ENCODE data around the gene F5. TPM values are rescaled to one million over a fixed set of nuclear protein-coding genes. Genes with fewer than 3 reads are reported as not detected.

F5 gene
- total and polyA plus RNA-seq, 2 experiments from 2014 or later = 0.16 TPM; not detected in 1

DNA sequence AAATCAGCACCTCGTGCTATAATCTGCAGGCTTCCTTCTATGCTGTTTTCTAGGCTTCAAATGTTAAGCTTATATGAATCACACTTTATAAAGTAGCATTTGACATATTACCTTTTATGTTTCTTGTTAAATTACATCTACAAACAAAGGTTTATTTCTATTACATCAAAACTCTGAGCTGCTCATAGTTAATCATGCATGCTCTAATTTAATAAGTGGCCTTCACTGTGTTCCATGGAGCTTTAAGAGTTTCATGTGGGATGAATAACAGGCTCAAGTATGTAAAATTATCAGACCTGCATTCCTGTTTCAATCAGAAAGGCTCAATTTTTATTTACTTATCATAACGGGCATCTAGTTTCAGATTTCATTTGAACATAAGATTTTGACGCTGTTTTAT is 113.5 kb downstream of the F5 start:
- no peak for DNase-seq (ENCODE audit: low spot score)
- no peak for ATAC-seq

More for the DNA sequence above, 113.5 kb downstream of the F5 start:
- H3K36me3 ChIP-seq (ENCODE audit: insufficient read depth) = peaks cover 9% of the 10 kb centered on the region
- Mint-ChIP-seq H3K4me1 (no peaks in the 10 kb centered on the region), H3K27ac (no peak overlapping the region), H3K4me3 (no peak overlapping the region), H3K9me3 (no peaks in the 10 kb centered on the region), H3K27me3 (ENCODE audit: insufficient read depth, low read depth, poor library complexity) (no peaks in the 10 kb centered on the region), H3K36me3 (ENCODE audit: low read depth) (peaks cover 16% of the 10 kb centered on the region)
- H3K27ac ChIP-seq (ENCODE audit: low read depth) = no peak overlapping the region
- H3F3A ChIP-seq (replicated peaks; ENCODE audit: low read depth) = no peaks in the 10 kb centered on the region
- H3K4me2 ChIP-seq = no peak overlapping the region
- no peak overlapping the region for H2AFZ ChIP-seq
- no peak overlapping the region for H3K4me3 ChIP-seq
- H3K9me2 ChIP-seq (ENCODE audit: insufficient read depth) = no peaks in the 10 kb centered on the region
- peaks cover 20% of the 10 kb centered on the region for H3K79me2 ChIP-seq (replicated peaks; ENCODE audit: insufficient read depth)
- H4K20me1 ChIP-seq (replicated peaks; ENCODE audit: insufficient read depth) = peaks cover 7% of the 10 kb centered on the region; the same call in 1 of the 2 replicates
- no peaks in the 10 kb centered on the region for H3K27me3 ChIP-seq (ENCODE audit: insufficient read depth)
- TF ChIP-seq EZH2phosphoT487 (IDR thresholded peaks at IDR 0.05; ENCODE audit: unreplicated experiment) = no peak
- TF ChIP-seq, protein P1, sequence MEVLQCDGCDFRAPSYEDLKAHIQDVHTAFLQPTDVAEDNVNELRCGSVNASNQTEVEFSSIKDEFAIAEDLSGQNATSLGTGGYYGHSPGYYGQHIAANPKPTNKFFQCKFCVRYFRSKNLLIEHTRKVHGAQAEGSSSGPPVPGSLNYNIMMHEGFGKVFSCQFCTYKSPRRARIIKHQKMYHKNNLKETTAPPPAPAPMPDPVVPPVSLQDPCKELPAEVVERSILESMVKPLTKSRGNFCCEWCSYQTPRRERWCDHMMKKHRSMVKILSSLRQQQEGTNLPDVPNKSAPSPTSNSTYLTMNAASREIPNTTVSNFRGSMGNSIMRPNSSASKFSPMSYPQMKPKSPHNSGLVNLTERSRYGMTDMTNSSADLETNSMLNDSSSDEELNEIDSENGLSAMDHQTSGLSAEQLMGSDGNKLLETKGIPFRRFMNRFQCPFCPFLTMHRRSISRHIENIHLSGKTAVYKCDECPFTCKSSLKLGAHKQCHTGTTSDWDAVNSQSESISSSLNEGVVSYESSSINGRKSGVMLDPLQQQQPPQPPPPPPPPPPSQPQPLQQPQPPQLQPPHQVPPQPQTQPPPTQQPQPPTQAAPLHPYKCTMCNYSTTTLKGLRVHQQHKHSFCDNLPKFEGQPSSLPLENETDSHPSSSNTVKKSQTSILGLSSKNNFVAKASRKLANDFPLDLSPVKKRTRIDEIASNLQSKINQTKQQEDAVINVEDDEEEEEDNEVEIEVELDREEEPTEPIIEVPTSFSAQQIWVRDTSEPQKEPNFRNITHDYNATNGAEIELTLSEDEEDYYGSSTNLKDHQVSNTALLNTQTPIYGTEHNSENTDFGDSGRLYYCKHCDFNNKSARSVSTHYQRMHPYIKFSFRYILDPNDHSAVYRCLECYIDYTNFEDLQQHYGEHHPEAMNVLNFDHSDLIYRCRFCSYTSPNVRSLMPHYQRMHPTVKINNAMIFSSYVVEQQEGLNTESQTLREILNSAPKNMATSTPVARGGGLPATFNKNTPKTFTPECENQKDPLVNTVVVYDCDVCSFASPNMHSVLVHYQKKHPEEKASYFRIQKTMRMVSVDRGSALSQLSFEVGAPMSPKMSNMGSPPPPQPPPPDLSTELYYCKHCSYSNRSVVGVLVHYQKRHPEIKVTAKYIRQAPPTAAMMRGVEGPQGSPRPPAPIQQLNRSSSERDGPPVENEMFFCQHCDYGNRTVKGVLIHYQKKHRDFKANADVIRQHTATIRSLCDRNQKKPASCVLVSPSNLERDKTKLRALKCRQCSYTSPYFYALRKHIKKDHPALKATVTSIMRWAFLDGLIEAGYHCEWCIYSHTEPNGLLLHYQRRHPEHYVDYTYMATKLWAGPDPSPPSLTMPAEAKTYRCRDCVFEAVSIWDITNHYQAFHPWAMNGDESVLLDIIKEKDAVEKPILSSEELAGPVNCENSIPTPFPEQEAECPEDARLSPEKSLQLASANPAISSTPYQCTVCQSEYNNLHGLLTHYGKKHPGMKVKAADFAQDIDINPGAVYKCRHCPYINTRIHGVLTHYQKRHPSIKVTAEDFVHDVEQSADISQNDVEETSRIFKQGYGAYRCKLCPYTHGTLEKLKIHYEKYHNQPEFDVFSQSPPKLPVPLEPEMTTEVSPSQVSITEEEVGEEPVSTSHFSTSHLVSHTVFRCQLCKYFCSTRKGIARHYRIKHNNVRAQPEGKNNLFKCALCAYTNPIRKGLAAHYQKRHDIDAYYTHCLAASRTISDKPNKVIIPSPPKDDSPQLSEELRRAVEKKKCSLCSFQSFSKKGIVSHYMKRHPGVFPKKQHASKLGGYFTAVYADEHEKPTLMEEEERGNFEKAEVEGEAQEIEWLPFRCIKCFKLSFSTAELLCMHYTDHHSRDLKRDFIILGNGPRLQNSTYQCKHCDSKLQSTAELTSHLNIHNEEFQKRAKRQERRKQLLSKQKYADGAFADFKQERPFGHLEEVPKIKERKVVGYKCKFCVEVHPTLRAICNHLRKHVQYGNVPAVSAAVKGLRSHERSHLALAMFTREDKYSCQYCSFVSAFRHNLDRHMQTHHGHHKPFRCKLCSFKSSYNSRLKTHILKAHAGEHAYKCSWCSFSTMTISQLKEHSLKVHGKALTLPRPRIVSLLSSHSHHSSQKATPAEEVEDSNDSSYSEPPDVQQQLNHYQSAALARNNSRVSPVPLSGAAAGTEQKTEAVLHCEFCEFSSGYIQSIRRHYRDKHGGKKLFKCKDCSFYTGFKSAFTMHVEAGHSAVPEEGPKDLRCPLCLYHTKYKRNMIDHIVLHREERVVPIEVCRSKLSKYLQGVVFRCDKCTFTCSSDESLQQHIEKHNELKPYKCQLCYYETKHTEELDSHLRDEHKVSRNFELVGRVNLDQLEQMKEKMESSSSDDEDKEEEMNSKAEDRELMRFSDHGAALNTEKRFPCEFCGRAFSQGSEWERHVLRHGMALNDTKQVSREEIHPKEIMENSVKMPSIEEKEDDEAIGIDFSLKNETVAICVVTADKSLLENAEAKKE (CRISPR knock-in tag; IDR thresholded peaks at IDR 0.05) = no peak
- TF ChIP-seq NANOG (IDR thresholded peaks at IDR 0.05; ENCODE audit: borderline replicate concordance) = no peak
- TF ChIP-seq, protein P2, sequence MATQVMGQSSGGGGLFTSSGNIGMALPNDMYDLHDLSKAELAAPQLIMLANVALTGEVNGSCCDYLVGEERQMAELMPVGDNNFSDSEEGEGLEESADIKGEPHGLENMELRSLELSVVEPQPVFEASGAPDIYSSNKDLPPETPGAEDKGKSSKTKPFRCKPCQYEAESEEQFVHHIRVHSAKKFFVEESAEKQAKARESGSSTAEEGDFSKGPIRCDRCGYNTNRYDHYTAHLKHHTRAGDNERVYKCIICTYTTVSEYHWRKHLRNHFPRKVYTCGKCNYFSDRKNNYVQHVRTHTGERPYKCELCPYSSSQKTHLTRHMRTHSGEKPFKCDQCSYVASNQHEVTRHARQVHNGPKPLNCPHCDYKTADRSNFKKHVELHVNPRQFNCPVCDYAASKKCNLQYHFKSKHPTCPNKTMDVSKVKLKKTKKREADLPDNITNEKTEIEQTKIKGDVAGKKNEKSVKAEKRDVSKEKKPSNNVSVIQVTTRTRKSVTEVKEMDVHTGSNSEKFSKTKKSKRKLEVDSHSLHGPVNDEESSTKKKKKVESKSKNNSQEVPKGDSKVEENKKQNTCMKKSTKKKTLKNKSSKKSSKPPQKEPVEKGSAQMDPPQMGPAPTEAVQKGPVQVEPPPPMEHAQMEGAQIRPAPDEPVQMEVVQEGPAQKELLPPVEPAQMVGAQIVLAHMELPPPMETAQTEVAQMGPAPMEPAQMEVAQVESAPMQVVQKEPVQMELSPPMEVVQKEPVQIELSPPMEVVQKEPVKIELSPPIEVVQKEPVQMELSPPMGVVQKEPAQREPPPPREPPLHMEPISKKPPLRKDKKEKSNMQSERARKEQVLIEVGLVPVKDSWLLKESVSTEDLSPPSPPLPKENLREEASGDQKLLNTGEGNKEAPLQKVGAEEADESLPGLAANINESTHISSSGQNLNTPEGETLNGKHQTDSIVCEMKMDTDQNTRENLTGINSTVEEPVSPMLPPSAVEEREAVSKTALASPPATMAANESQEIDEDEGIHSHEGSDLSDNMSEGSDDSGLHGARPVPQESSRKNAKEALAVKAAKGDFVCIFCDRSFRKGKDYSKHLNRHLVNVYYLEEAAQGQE (IDR thresholded peaks at IDR 0.05; ENCODE audit: unreplicated experiment) = no peak
- TF ChIP-seq, protein P3, sequence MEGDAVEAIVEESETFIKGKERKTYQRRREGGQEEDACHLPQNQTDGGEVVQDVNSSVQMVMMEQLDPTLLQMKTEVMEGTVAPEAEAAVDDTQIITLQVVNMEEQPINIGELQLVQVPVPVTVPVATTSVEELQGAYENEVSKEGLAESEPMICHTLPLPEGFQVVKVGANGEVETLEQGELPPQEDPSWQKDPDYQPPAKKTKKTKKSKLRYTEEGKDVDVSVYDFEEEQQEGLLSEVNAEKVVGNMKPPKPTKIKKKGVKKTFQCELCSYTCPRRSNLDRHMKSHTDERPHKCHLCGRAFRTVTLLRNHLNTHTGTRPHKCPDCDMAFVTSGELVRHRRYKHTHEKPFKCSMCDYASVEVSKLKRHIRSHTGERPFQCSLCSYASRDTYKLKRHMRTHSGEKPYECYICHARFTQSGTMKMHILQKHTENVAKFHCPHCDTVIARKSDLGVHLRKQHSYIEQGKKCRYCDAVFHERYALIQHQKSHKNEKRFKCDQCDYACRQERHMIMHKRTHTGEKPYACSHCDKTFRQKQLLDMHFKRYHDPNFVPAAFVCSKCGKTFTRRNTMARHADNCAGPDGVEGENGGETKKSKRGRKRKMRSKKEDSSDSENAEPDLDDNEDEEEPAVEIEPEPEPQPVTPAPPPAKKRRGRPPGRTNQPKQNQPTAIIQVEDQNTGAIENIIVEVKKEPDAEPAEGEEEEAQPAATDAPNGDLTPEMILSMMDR (conservative IDR thresholded peaks at IDR 0.05; ENCODE audit: low read depth in 2 of 2) = no peak
- TF ChIP-seq ZNF331 (CRISPR knock-in tag; IDR thresholded peaks at IDR 0.05; ENCODE audit: low read depth) = no peak
- TF ChIP-seq, protein P4, sequence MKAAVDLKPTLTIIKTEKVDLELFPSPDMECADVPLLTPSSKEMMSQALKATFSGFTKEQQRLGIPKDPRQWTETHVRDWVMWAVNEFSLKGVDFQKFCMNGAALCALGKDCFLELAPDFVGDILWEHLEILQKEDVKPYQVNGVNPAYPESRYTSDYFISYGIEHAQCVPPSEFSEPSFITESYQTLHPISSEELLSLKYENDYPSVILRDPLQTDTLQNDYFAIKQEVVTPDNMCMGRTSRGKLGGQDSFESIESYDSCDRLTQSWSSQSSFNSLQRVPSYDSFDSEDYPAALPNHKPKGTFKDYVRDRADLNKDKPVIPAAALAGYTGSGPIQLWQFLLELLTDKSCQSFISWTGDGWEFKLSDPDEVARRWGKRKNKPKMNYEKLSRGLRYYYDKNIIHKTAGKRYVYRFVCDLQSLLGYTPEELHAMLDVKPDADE (IDR thresholded peaks at IDR 0.05) = no peak
- no peak for TF ChIP-seq JUNB (IDR thresholded peaks at IDR 0.05; ENCODE audit: unreplicated experiment)
- TF ChIP-seq STAT1 (IDR thresholded peaks at IDR 0.05; ENCODE audit: unreplicated experiment) = no peak
- TF ChIP-seq CREB1 (CRISPR knock-in tag; IDR thresholded peaks at IDR 0.05; ENCODE audit: low read depth) = no peak
- TF ChIP-seq EZH2 (IDR thresholded peaks at IDR 0.05; ENCODE audit: low read depth, unreplicated experiment) = no peak
- no peak for TF ChIP-seq ZNF114 (CRISPR knock-in tag; IDR thresholded peaks at IDR 0.05)
- no peaks in the 10 kb centered on the region for H3K4me1 ChIP-seq (ENCODE audit: insufficient read depth)
